Thyroid gland (tissue), 4 donors: ENCODE data around the gene PRSS2. TPM values are rescaled to one million over a fixed set of nuclear protein-coding genes. Genes with fewer than 3 reads are reported as not detected.

Experiments used
- DNase-seq, 2 donors: peaks; one replicate each; pipeline ENCODE4 v3.0.0-alpha.2; 2019
- H3K27ac ChIP-seq, 3 donors: fragments of 200-600 bp; sonication (generic); 1 replicate in 2 of 3; 2 replicates in 1 of 3; pipeline ENCODE4 v1.5.1; 2016 to 2019; ENCODE audit warnings: mild to moderate bottlenecking in 1 of 3, moderate library complexity in 1 of 3
- H3K27me3 ChIP-seq: fragments of 200-600 bp; sonication (generic); one replicate; pipeline ENCODE4 v1.5.1; 2019
- H3K36me3 ChIP-seq, 2 donors: fragments of 200-600 bp; sonication (generic); one replicate each; pipeline ENCODE4 v1.5.1; 2016 to 2019
- H3K4me1 ChIP-seq, 2 donors: fragments of 200-600 bp; sonication (generic); one replicate each; pipeline ENCODE4 v1.5.1; 2017 to 2019
- H3K4me3 ChIP-seq, 3 donors: fragments of 200-600 bp; sonication (generic); replicated peaks in 1 of 3; 1 replicate in 2 of 3; 2 replicates in 1 of 3; pipeline ENCODE4 v1.5.1; 2016; ENCODE audit warnings: mild to moderate bottlenecking in 1 of 3
- H3K9me3 ChIP-seq: fragments of 200-600 bp; sonication (generic); one replicate; pipeline ENCODE4 v1.5.1; 2017
- CTCF ChIP-seq, 6 experiments: fragments of 200-600 bp in 3 of 6; fragments of 450-650 bp in 3 of 6; sonication (generic) in 3 of 6; IDR thresholded peaks; one replicate each; pipeline ENCODE4 v1.5.1; 2016 to 2019; ENCODE audit warnings: antibody characterized with exemption in 6 of 6, mild to moderate bottlenecking in 2 of 6, inconsistent platforms in 1 of 6, moderate library complexity in 1 of 6
- POLR2A ChIP-seq, 2 donors: fragments of 450-650 bp; IDR thresholded peaks; one replicate each; pipeline ENCODE4 v1.6.1; 2017; ENCODE audit warnings: antibody characterized with exemption in 2 of 2, mild to moderate bottlenecking in 2 of 2, moderate library complexity in 1 of 2
- WGBS, 2 donors: methylation state at CpG; one replicate each; pipeline ENCODE4 v1.1.5; 2017; 5-methylcytosine and 5-hydroxymethylcytosine counted together
- intact Hi-C: fragments of 100-400 bp; cut with DNase I; formaldehyde crosslinking; loops from one replicate; pipeline ENCODE4 v1.15.1; 2023
- total RNA-seq, 4 donors: library from RNA; depleted of rRNA; stranded (reverse); fragments of >200 nt; gene quantifications; one replicate each; pipeline ENCODE4 v1.2.3, GENCODE V29; 2016

PRSS2 gene
- total RNA-seq, 4 donors from 2014 or later, result not detected

DNA sequence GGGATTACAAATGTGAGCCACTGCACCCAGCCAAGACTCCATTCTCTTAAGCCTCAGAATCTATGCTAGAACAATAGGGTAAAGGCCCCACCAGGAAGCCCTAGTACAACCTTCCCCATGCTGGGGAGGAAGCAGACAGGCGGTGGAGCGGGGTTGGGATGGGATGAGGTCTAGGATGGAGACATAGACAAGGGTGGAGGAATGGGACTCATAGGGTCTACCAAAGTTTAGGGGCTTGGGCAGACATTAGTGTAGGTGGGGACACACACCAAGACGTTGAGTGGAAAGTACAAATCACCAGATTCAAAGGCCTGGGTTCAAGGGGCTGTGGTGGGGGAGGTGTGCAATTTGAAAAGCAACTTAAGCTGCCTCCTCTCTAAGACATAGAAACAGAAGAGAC is 19.3 kb downstream of the PRSS2 start:
- no peak for TF ChIP-seq CTCF (IDR thresholded peaks at IDR 0.05)
- no peak for TF ChIP-seq POLR2A (IDR thresholded peaks at IDR 0.05)
- no peak for DNase-seq
- intact Hi-C loops, result loop anchor here (10.0 kb wide), 1 partner anchor 165 kb away; no protein-coding TSS in a partner anchor
- no peaks in the 10 kb centered on the region for H3K9me3 ChIP-seq
- no peaks in the 10 kb centered on the region for H3K27me3 ChIP-seq
- no peaks in the 10 kb centered on the region for H3K36me3 ChIP-seq
- no peak overlapping the region for H3K27ac ChIP-seq
- H3K4me3 ChIP-seq, result no peak overlapping the region
- H3K4me1 ChIP-seq, result no peaks in the 10 kb centered on the region
- 81 to 90% methylated on average over 3 of the region's 3 CpGs for WGBS, 2 donors

- intact Hi-C loops, result loop anchor here (10.0 kb wide), 1 partner anchor 166 kb away; no protein-coding TSS in a partner anchor
- Histone ChIP-seq H3K27me3 (no peaks in the 10 kb centered on the region), H3K27ac (no peak overlapping the region), H3K36me3 (no peaks in the 10 kb centered on the region), H3K9me3 (no peaks in the 10 kb centered on the region), H3K4me1 (no peaks in the 10 kb centered on the region), H3K4me3 (no peak overlapping the region)
- TF ChIP-seq POLR2A (IDR thresholded peaks at IDR 0.05) (no peak), CTCF (IDR thresholded peaks at IDR 0.05) (no peak)
- WGBS, 2 donors, result 94 to 96% methylated on average over 1 of the region's 1 CpG
- no peak for DNase-seq
Measured at GRCh38 chr7:142790555-142790954, 19.8 kb downstream of the PRSS2 start.

DNA sequence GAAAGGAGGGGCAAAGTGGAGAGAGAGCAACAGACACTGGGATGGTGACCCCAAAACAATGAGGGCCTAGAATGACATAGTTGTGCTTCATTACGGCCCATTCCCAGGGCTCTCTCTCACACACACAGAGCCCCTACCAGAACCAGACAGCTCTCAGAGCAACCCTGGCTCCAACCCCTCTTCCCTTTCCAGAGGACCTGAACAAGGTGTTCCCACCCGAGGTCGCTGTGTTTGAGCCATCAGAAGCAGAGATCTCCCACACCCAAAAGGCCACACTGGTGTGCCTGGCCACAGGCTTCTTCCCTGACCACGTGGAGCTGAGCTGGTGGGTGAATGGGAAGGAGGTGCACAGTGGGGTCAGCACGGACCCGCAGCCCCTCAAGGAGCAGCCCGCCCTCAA is 20.7 kb downstream of the PRSS2 start:
- Histone ChIP-seq H3K27ac (no peak overlapping the region), H3K9me3 (no peaks in the 10 kb centered on the region), H3K4me3 (no peak overlapping the region), H3K27me3 (no peaks in the 10 kb centered on the region), H3K36me3 (no peaks in the 10 kb centered on the region), H3K4me1 (peaks cover under 1 to 3% of the 10 kb centered on the region in 2 donors)
- no peak for DNase-seq
- TF ChIP-seq CTCF (IDR thresholded peaks at IDR 0.05) (no peak), POLR2A (IDR thresholded peaks at IDR 0.05) (no peak)
- WGBS, 2 donors, result 92 to 97% methylated on average over 3 to 7 of the region's 7 CpGs
- intact Hi-C loops, result loop anchor here (10.0 kb wide), 1 partner anchor 167 kb away; no protein-coding TSS in a partner anchor

DNA sequence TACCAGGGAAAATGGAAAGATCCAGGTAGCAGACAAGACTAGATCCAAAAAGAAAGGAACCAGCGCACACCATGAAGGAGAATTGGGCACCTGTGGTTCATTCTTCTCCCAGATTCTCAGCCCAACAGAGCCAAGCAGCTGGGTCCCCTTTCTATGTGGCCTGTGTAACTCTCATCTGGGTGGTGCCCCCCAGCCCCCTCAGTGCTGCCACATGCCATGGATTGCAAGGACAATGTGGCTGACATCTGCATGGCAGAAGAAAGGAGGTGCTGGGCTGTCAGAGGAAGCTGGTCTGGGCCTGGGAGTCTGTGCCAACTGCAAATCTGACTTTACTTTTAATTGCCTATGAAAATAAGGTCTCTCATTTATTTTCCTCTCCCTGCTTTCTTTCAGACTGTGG is 21.4 kb downstream of the PRSS2 start:
- 95 to 100% methylated on average over 1 of the region's 1 CpG for WGBS, 2 donors
- no peaks in the 10 kb centered on the region for H3K36me3 ChIP-seq
- H3K27me3 ChIP-seq, result no peaks in the 10 kb centered on the region
- H3K4me3 ChIP-seq, result no peak overlapping the region
- H3K4me1 ChIP-seq, result peaks cover 6 to 9% of the 10 kb centered on the region in 2 donors
- TF ChIP-seq CTCF (IDR thresholded peaks at IDR 0.05) (no peak), POLR2A (IDR thresholded peaks at IDR 0.05) (no peak)
- DNase-seq, result no peak
- H3K27ac ChIP-seq, result no peak overlapping the region
- no peaks in the 10 kb centered on the region for H3K9me3 ChIP-seq
- intact Hi-C loops, result loop anchor here (10.0 kb wide), 1 partner anchor 167 kb away; no protein-coding TSS in a partner anchor

- peaks cover 10 to 14% of the 10 kb centered on the region in 2 donors for H3K4me1 ChIP-seq
- intact Hi-C loops, result loop anchor here (10.0 kb wide), 1 partner anchor 168 kb away; no protein-coding TSS in a partner anchor
- DNase-seq, result no peak
- H3K27ac ChIP-seq, result no peak overlapping the region
- no peak for TF ChIP-seq POLR2A (IDR thresholded peaks at IDR 0.05)
- no peak for TF ChIP-seq CTCF (IDR thresholded peaks at IDR 0.05)
- no peaks in the 10 kb centered on the region for H3K9me3 ChIP-seq
- no peak overlapping the region for H3K4me3 ChIP-seq
- WGBS, 2 donors, result 91 to 93% methylated on average over 2 of the region's 2 CpGs
- peaks cover under 1% of the 10 kb centered on the region for H3K27me3 ChIP-seq
- H3K36me3 ChIP-seq, result no peaks in the 10 kb centered on the region
Measured at GRCh38 chr7:142792593-142792992, 21.8 kb downstream of the PRSS2 start.
